GM19395 (cell line): Measurements from ENCODE around the gene AEBP2.
A peak's percentile ranks its signal among the peaks of the same experiment; 100 is the strongest.

Experiments
- ATAC-seq: cut with Tn5 transposase; IDR thresholded peaks from one replicate; pipeline ENCODE4 v1.9.1; 2021; ENCODE audit warnings: mild to moderate bottlenecking, moderate library complexity; ENCODE audit not compliant: unreplicated experiment

Gene AEBP2

GRCh38 chr12:19550626-19551025 lies 111.3 kb downstream of the AEBP2 start:
- no peak for ATAC-seq

GRCh38 chr12:19552441-19553097 lies 113.3 kb downstream of the AEBP2 start:
- ATAC-seq, result peak; percentile 88

GRCh38 chr12:19553175-19553574 lies 113.9 kb downstream of the AEBP2 start:
- ATAC-seq, result no peak

- ATAC-seq, result no peak
Observed at GRCh38 chr12:19561411-19561961, 122.2 kb downstream of the AEBP2 start.
